ENCODE measurements around the gene TRAPPC11.
A peak's percentile ranks its signal among the peaks of the same experiment; 100 is the strongest.

The TRAPPC11 gene

DNA sequence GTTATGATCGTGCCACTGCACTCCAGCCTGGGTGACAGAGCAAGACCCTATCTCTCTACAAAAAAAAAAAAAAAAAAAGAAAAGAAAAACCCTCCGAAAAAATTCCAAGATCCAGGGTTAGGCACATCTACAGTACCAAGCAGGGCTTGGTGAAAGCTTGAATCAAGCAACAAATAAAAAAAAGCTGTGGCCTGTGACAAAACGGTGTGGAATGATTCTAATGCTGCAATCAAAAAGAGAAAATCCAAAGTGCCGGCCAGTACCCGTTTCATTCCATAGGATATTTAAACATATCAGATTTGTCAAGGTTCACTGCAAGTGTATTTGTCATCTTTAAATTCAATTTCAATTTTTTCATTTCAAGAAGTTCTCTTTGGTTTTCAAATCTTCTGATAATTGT, 20.7 kb upstream of the TRAPPC11 start:
- no peak for DNase-seq

GRCh38 chr4:183639291-183639690, 19.8 kb upstream of the TRAPPC11 start:
- no peak for DNase-seq

DNA sequence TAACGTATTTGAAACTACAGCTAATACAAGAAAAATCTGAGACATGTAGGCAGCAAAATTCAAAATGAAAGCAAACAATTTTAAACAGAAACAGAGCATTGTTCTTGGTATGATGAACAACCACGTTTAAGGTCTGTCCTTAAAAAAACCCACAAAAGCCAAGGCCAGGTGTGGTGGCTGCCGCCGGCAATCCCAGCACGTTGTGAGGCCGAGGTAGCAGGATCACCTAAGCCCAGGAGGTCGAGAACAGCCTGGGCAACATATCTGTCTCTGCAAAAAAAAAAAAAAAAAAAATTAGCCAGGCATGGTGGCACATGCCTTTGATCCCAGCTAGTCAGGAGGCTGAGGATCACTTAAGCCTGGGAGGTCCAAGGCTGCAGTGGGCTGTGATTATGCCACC, 13.8 kb upstream of the TRAPPC11 start:
- no peak for DNase-seq

DNA sequence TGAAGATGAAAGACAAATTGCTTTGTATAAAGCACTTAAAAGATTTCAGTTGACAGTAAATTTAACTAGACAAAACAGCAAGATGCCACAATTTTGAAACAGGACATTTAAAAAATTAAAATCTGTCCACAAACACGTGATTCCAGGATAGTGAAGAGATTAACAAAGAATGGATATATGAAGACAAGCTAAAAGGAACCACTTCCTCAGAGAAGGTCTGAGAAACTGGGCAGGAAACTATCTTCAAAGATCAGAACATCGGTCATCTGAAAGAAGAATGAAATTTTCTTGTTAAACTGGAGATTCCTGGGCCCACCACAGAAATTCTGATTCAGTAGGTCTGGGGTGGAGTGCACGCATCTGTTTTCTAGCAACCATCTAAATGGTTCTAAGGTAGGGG, 1.5 kb upstream of the TRAPPC11 start:
- DNase-seq: no peak

GRCh38 chr4:183658362-183659028, 598 bp upstream of the TRAPPC11 start:
- DNase-seq: no peak

GRCh38 chr4:183659872-183660242, 764 bp downstream of the TRAPPC11 start:
- DNase-seq: no peak

DNA sequence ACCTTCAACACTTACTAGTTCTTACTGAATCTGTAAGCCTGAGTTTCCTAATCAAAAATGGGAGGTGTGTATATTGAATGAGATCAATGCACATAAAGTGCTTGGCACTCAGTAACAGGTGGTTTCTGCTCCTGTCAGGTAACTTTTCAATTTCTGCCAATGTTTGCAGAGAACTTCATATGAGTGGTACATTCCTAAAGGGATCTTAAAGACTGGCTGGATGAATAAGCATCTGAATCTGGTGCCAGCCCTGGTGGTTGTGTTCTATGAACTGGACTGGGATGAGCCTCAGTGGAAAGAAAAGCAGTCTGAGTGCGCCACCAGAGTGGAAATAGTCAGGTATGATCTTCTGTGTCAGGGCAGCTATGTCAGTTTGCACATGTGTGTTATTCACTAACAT, 7.0 kb downstream of the TRAPPC11 start:
- no peak for DNase-seq

DNA sequence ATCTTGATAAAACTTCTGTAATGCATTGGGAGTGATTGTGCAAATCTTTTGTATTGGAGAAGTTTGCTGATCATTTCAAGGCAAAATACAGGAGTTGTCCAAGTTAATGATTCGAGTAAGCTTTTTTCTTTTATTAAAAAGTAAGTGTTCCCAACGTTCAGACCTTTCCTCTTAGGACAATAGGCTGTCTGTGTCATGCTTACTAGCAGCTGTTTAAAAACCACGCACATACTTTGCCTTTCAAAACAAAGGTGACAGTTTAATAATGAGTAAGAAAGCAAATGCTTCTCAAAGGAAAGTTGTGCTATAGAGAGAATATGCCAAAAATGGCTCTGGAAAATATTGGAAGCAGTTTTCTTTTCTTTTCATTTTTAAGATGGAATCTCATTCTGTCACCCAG, 11.2 kb downstream of the TRAPPC11 start:
- no peak for DNase-seq

DNA sequence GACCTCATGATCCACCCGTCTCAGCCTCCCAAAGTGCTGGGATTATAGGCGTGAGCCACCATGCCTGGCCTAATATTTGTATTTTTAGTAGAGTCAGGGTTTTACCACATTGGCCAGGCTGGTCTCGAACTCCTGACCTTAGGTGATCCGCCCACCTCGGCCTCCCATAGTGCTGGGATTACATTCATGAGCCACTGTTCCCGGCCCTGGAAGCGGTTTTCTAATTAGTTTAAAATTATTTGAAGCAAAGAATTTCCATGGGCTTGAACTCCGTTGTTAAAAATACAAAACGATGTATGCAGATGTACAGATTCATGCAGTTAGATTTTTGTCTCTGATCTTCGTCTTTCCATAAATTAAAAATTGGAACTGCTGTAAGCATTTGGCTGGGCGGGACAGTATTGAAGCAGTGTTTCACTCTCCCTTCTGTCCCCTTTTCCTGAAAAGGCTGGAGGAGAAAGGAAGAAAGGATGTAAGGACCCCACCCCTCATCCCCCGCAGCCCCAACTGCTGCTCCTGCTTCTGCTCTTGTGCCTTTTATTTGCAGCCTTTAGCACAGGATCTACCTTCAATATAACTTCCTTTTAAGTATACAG, 12.0 kb downstream of the TRAPPC11 start:
- no peak for DNase-seq

- DNase-seq: no peak
These were observed 15.1 kb downstream of the TRAPPC11 start for GRCh38 chr4:183674153-183674552.

DNA sequence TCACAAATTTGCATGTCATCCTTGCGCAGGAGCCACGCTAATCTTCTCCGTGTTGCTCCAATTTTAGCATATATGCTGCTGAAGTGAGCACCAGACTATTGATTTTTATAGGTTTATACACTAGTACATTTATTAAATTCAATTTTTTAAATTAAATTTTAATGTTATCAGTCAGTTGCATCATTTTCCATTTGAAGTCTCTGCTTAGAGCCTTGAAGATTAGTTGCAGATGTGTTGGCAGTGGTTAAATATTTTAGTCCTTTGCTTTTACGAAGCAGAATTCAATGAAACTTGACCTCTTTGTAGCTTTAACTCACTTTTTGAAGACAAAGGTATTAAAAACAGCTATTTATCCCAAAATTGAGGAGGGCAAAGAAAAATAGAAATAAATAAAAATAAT, 16.5 kb downstream of the TRAPPC11 start:
- no peak for DNase-seq

DNA sequence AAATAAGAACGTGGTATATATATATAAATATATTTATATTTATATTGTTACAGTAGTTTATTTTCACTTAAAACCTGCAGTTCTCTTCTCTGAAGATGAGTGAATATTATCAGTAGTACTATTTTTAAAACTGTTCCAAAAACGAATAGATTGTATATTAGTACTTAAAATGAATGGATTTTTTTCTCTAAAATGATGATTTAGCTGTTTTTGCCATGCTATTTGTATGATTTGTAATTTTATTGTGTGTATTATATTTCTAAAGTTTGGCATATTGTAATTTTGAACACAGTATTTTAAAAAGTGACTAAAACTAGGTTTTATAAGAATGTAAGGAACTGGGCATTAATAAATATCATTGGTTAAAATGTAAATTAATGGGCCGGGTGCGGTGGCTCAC, 22.0 kb downstream of the TRAPPC11 start:
- DNase-seq: no peak

GRCh38 chr4:183686461-183686860, 27.4 kb downstream of the TRAPPC11 start:
- DNase-seq: no peak

DNA sequence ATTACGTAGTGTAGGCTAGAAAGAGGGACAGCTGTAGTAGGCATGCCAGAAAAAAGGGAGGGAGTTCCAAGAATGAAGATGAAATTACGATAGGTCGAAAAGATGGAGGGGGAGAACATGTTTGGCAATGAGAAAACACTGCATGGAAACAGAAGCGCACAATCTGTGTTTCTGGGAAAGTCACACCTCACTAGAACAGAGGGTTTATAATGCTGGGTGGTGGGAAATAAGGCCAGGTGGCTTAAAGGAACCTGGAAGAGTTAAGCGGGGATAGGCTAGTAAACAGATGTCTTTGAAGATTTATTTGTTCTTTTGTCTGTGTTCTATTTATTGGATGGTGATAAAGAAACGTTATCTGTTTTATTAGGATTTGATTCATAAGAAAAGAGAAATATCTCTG, 29.1 kb downstream of the TRAPPC11 start:
- DNase-seq: no peak

- DNase-seq: no peak
These were observed 31.9 kb downstream of the TRAPPC11 start for GRCh38 chr4:183691006-183691405.

DNA sequence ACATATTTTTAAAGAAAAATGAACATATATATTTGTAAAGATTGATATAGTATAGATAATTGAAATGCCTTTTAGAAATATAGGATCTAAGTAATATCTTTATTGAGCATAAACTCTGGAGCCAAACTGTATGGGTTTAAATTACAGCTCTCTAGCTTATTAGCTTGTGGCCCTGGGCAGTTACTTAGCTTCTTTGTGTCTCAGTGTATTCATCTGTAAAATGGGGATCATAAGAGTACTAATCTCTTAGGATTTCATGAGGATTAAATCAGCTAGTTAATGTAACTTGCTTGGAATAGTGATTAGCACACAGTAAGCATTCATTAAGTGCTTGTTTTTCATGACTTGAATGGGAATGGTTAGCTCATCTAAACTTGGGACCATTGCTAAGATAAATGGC, 32.8 kb downstream of the TRAPPC11 start:
- DNase-seq: no peak

DNA sequence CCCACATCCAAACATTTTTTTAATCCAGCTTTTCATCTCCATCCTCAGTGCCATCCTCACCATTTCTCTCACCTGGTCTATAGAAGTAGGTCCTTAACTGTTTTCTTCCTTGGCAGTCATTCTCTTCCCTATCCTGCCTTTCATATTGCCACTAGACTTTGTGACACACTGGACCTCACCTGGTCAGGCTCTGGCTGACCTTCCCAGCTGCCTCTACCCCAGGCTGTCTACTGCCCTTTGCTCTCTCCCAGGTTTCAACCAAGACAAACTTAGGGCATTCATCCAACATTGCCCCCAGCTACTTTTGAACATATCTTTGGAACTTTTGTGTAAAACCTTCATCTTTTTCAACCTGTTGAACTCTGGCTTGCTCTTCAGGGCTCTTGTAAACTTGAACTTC, 39.8 kb downstream of the TRAPPC11 start:
- no peak for DNase-seq

GRCh38 chr4:183700407-183700806, 41.3 kb downstream of the TRAPPC11 start:
- DNase-seq: no peak

- no peak for DNase-seq
These were observed 43.4 kb downstream of the TRAPPC11 start for GRCh38 chr4:183702492-183702891.

GRCh38 chr4:183714626-183715025, 55.5 kb downstream of the TRAPPC11 start:
- DNase-seq: no peak

DNA sequence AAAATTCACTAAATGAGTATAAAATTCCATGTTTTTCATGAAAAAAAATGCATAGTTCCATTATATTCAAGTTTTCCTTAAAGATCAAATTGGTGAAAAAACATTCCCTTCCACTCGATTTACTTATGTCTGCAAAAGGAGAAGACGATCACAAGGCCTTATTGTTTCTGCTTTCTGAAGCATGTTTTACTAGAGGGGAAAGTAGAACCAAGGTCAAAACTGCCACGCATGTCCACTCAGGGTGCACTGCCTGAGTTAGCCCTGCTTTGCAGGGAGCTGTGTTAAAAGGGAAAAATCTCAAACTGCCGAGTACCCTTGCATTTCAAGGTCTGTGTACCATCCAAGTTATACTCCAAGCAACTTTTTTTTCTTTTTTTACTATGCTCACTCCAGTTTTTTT, 57.2 kb downstream of the TRAPPC11 start:
- DNase-seq: no peak

- DNase-seq: no peak
These were observed 59.8 kb downstream of the TRAPPC11 start for GRCh38 chr4:183718876-183719275.

DNA sequence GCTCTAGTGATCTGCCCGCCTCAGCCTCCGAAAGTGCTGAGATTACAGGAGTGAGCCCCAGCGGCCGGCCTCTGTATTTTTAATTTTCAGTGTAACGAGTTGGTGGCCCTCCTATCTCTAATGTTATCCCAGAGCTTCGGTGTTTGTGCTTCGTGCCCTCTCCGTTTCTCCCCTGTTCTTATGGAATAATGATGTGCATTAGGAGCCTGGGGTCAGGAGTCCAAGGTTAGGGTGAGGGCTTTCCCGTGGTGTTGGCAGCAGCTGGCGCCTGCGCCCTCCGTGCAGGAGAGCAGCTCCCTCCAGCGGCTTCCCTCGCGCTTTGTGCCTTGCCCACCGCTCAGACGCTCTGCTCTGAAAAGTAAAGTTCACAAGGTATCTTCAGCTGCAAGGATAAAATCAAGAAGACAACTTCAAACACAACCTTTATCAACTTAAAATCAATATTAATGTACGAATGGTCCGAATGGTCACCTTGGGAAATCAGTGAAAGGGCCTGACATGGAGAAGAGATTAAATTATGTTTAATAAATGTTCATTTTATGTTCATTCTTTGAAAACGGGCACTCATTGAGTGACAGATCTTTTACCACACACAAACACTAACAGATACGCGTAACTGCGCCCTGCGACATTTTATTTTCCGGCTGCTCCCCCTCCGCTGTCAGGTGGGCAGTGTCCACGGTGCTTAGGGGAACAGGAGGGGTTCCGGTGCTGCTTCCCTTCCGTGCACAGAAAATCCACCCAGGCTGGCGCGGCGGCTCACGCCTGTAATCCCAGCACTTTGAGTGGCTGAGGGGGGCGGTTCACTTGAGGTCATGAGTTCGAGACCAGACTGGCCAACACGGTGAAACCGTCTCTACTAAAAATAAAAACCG, 62.4 kb downstream of the TRAPPC11 start:
- peak; percentile 20 for DNase-seq
